Adipose tissue (tissue), 3 donors: ENCODE results near the gene CMKLR1. TPM values are rescaled to one million over a fixed set of nuclear protein-coding genes. Genes with fewer than 3 reads are reported as not detected.

Experiments used
- H3K27ac ChIP-seq: one replicate; pipeline ENCODE4 v1.5.1; 2013; ENCODE audit warnings: low read depth, low read length
- WGBS, 3 donors: extraction: QIAGEN DNeasy Blood & Tissue Kit; methylation state at CpG; one replicate each; pipeline ENCODE4 v1.1.7; 2013; 5-methylcytosine and 5-hydroxymethylcytosine counted together
- polyA plus RNA-seq, 3 donors: library from polyadenylated mRNA; stranded (reverse); fragments of 200-250 nt; gene quantifications; one replicate each; pipeline ENCODE4 v1.2.3, GENCODE V29; 2013
- donor health status: healthy with polysubstance abuse.
- donor health status: Bipolar disorder and iron deficiency.
- donor health status: healthy.

The CMKLR1 gene
- polyA plus RNA-seq, 3 donors, result 1.3 to 7.0 (median 5.3) TPM

DNA sequence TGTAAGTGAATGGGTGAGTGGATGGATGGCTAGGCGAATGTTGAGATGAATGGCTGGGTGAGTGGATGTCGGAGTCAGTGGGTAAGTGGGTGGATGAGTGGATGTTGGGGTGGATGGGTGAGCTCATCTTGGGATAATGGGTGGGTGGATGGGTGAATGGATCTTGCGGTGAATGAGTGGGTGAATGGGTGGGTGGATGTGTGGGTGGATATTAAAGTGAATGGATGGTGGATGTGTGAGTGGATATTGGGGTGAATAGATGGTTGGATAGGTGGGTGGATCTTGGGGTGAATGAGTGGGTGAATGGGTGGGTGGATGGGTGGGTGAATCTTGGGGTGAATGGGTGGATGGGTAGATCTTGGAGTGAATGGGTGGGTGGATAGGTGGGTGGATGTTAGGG, 51.9 kb downstream of the CMKLR1 start:
- no peak overlapping the region for H3K27ac ChIP-seq
- 90 to 96% (median 95%) methylated on average over 3 of the region's 3 CpGs for WGBS, 3 donors

DNA sequence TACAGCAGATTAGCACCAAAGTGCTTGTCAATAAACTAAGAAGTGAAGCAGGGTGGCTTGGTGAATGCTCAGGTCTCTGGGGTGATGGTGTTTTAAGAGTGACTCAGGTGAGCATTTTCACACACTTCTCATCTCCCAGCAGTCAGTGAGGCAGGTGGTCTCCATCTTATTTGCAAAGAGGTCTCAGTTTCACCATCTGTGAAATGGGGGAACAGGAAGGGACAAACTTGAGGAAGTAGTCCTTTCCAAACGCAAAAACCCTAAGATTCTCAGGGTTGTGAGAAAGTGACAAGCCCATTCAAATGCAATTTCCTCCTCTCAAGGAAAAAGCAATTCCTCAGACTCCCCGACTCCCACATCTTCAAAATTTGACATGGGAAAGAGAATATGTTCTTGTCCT, 54.1 kb downstream of the CMKLR1 start:
- 39 to 53% (median 46%) methylated on average over 2 of the region's 2 CpGs for WGBS, 3 donors
- H3K27ac ChIP-seq, result no peak overlapping the region

DNA sequence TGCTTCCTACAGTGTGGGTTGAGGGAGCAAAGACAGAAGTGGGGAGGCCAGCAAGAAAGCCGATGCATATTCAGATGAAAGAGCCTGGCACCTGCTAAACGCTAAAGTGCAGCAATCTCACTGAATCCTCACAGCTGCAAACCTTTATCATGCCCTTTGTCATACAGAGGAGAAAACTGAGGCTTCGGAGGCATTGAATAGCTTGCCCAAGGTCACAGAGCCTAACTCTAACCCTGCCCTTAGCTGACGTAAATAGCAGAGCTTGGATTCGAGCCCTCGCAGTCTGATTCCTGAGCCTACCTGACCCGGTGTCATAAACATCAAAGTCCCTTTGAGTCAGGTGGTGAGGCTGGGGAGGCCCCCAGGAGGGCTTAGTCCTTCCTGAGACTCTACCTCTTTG, 54.9 kb downstream of the CMKLR1 start:
- WGBS, 3 donors, result 43 to 71% (median 70%) methylated on average over 7 of the region's 7 CpGs
- H3K27ac ChIP-seq, result no peak overlapping the region

- no peak overlapping the region for H3K27ac ChIP-seq
Observed at GRCh38 chr12:108282676-108283075, 56.4 kb downstream of the CMKLR1 start.

GRCh38 chr12:108282160-108282559, 57.0 kb downstream of the CMKLR1 start:
- H3K27ac ChIP-seq, result no peak overlapping the region
- 19 to 35% (median 30%) methylated on average over 2 of the region's 2 CpGs for WGBS, 3 donors

More at GRCh38 chr12:108282676-108283075, 56.4 kb downstream of the CMKLR1 start:
- 26 to 65% (median 40%) methylated on average over 3 of the region's 3 CpGs for WGBS, 3 donors

DNA sequence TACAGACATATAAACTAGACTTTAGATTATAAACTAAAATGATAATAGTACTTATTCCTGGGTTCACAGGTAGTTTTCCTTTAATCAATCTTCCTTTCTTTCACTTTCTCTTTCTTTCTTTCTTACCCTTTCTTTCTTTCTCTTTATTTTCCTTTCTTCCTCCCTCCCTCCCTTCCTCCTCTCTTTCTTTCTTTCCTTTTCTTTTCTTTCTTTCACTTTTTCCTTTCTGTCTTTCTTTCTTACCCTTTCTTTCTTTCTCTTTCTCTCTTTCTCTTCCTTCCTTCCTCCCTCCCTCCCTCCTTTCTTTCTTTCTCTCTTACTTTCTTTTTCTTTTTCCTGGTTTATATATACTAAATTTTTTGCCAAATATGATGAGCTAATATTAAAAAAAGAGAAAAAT, 61.5 kb downstream of the CMKLR1 start:
- no peak overlapping the region for H3K27ac ChIP-seq

DNA sequence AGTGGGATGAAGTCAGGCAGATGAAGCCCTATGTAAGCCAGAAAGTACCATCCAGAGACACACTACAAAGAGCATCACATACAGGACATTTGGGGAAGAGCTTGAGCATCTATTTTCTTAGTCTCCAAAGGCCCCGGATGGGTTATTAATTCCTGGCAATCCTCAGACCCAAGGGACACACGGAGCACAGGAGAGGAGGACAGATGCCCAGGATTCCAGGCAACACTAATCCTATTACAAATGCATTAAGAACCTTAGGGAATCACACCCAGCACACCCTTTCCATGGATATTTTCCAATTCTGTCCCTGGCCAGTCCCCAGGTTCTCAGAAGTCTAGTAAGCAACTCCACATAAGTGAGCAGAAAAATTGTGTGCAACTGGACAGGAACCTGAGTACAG, 65.9 kb downstream of the CMKLR1 start:
- 44 to 64% (median 52%) methylated on average over 2 of the region's 2 CpGs for WGBS, 3 donors
- no peak overlapping the region for H3K27ac ChIP-seq

GRCh38 chr12:108271951-108272872, 66.9 kb downstream of the CMKLR1 start:
- 56 to 72% (median 62%) methylated on average over 6 of the region's 6 CpGs for WGBS, 3 donors
- H3K27ac ChIP-seq, result no peak overlapping the region

DNA sequence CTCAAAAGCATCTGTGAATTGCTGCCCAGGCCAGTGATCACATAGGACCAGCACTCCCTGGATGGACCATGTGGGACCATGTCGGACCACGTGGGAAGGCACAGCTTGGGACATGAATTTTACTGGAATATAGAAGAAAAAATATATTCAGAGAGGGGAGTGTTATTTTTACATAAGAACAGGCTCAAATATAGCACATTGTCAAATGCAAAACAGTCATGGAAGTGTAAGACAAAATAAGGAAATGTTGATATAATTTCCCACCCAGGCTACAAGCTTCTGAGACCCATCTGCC, 68.3 kb downstream of the CMKLR1 start:
- no peak overlapping the region for H3K27ac ChIP-seq
- 50 to 68% (median 53%) methylated on average over 2 of the region's 2 CpGs for WGBS, 3 donors

DNA sequence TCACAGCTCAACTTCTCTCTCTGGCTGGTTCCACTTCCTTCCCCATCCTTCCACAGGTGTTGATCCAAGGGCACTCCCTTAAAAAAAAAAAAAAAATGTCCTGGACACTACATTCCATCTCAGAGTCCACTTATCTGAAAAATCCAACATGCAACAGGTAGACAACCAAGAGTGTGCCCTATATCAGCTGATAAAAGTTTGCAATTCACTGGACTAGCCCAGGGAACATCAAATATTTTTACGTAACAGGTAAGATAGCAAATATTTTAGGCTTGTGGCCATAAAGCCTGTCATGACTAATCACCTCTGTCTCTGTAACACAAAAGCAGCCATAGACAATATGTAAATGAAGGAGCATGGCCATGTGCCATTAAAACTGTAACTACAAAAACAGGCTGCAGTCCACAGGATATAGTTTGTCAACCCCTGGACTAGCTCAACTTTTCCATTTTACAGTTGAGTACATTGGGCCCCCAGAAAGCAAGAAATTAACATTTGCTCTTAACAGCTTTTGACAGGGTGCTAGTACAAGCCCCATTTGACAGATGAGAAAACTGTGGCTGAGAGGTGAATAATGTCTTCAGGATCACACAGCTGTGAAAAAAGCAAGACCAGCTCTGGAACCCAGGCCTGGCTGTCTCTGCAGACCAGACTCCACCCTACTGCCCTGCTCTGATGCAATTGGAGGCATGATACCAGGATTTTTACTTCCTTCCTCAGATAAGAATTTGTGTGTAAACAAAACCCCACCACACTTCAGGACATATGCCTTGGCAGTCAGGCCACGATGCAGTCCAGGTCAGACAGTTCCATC, 68.9 kb downstream of the CMKLR1 start:
- H3K27ac ChIP-seq, result no peak overlapping the region

DNA sequence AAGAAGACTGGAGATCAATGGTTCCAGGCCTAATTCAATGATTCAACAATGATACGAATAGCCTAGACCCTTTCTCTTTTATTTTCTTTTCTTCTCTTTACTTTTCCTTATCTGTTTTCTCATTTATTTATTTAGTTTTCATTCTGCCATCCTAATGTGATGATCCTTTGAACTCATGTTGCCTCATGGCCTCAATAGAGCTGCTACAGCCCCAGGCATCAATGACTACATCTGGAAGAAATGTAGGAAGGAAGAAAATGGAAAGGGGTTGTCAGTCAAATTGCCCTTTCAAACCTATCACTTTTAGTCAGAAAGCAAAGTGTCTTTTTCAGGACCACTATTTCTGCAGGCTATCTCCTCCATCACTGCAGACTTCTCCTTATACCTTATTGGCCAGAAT, 69.9 kb downstream of the CMKLR1 start:
- 52 to 89% (median 87%) methylated on average over 1 of the region's 1 CpG for WGBS, 3 donors

More for the DNA sequence above, 68.9 kb downstream of the CMKLR1 start:
- WGBS, 3 donors, result 33 to 50% (median 40%) methylated on average over 2 of the region's 2 CpGs

GRCh38 chr12:108268397-108268796, 70.7 kb downstream of the CMKLR1 start:
- no peak overlapping the region for H3K27ac ChIP-seq
- 31 to 57% (median 42%) methylated on average over 1 of the region's 1 CpG for WGBS, 3 donors

More for the DNA sequence above, 69.9 kb downstream of the CMKLR1 start:
- no peak overlapping the region for H3K27ac ChIP-seq

DNA sequence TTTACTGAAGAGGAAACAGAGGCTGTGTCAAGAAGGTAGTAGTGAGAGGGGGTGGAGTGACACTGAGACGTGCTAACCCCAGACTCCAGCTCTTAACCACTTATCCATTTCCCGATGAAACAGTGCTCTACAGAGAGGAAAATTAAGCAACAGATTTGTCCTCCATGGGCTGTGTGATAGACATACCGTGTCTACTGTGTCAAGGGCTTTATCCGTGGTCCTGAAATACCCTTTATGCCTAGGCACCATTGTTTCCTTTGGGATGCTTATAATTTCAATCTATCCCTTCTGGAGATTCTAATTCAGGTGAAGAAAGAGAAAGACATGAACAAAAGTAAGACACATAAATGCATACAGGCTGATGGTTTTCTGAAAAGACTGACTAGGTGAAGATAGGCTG, 71.7 kb downstream of the CMKLR1 start:
- WGBS, 3 donors, result 59 to 84% (median 84%) methylated on average over 4 of the region's 4 CpGs
- no peak overlapping the region for H3K27ac ChIP-seq

DNA sequence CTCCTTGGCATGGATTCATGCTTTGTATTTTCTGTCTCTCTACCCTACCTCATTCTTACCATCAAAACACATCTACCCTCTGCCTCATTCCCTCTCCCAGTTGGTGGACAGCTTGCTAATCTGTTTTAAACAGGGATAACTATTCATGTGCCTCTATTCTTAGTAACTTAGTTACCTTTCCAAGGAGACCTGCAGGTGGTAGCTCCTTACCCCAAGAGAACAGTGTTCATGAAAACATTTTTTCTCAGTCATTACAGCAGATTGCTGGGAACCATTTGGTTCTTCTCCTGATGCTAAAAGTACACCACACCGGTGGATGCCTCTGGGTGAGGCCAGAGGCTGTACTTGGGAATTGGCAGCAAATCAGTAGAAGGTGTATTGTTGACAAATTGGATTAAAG, 73.0 kb downstream of the CMKLR1 start:
- 61 to 88% (median 79%) methylated on average over 1 of the region's 1 CpG for WGBS, 3 donors
- no peak overlapping the region for H3K27ac ChIP-seq

DNA sequence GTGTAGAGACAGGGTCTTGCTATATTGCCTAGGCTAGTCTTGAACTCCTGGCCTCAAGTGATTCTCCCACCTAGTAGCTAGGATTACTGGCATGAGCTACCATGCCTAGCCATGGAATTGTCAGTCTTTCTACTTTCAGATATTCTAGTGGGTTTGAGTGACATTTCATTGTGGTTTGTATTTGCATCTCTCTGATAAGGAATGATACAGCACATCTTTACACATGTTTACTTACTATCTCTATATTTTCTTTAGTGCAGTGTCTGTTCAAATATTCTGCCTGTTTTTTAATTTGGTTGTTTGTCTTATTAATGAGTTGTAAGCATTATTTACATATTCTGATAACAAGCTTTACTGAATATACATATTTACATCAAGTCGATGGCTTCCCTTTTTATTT, 73.6 kb downstream of the CMKLR1 start:
- no peak overlapping the region for H3K27ac ChIP-seq
- WGBS, 3 donors, result 76 to 96% (median 92%) methylated on average over 1 of the region's 1 CpG

DNA sequence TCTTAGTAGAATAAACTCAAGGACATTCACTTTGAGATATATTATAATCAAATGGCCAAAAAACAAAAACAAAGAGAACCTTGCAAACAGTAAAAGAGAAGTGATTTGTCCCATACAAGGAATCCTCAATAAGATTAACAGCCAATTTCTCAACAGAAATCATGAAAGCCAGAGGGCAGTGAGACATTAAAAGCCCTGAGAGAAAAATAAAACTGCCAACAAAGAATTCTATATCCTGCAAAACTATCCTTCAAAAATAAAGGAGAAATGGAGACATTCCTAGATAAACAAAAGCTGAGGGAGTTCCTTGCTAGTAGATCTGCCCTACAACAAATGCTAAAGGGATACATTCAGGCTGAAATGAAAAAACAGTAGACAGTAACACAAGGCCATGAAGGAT, 78.1 kb downstream of the CMKLR1 start:
- no peak overlapping the region for H3K27ac ChIP-seq

DNA sequence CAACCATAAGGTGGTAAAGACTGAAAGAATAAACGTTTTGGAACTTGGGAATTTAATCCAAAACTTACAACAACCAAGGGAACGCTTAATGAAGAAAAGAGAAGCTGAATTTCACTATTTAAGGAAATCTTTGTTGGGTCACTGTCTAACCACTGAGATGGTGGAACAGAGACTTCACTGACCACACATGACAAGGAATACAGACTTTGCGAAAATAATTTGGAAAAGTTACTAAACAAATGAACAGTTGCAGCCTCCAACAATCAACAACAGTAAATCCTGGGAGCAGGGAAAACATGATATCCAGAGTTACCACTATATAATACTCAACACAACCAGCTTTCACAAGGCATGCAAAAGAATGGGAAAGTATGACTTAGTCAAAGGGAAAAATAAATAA, 79.1 kb downstream of the CMKLR1 start:
- no peak overlapping the region for H3K27ac ChIP-seq
- 36 to 75% (median 45%) methylated on average over 3 of the region's 3 CpGs for WGBS, 3 donors

- WGBS, 3 donors, result 74 to 81% (median 74%) methylated on average over 4 of the region's 4 CpGs
Observed at GRCh38 chr12:108257610-108258106, 81.5 kb downstream of the CMKLR1 start.

DNA sequence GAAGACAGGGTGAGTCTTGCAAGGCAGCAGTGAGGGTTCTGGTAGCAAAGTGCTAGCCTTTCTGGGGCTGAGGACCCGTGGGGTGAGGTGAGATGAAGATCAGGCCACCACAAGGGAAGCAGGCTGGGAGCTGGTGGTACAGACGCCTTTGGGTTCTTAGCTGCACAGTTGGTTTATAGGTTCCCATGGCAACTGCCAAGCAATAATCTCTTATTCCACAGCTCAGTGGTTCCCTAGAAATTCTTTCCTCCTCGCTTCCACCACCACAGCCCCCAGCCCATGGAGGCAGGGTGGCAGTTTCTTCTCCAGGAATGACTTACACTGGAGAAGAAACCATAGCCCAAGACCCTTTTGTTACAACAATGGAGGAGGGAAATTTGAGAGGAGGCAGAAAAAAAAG, 82.1 kb downstream of the CMKLR1 start:
- H3K27ac ChIP-seq, result no peak overlapping the region
- WGBS, 3 donors, result 33 to 57% (median 39%) methylated on average over 3 of the region's 3 CpGs

More at GRCh38 chr12:108257610-108258106, 81.5 kb downstream of the CMKLR1 start:
- H3K27ac ChIP-seq, result no peak overlapping the region
